ENCODE measurements around the gene OVCH1.
"Not testable (repeated sequence)": the region's sequence is repeated elsewhere in the genome, so short reads cannot be mapped to it uniquely, and the experiment has no call there.

DNA sequence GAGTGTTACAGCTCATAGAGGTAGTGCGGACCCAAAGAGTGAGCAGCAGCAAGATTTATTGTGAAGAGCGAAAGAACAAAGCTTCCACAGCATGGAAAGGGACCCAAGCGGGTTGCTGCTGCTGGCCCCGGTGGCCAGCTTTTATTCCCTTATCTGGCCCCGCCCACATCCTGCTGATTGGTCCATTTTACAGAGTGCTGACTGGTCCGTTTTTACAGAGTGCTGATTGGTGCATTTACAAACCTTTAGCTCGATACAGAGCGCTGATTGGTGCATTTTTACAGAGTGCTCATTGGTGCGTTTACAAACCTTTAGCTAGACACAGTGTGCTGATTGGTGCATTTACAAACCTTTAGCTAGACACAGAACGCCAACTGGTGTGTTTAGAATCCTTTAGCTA, 60.7 kb downstream of the OVCH1 start:
- TF ChIP-seq, protein P1, sequence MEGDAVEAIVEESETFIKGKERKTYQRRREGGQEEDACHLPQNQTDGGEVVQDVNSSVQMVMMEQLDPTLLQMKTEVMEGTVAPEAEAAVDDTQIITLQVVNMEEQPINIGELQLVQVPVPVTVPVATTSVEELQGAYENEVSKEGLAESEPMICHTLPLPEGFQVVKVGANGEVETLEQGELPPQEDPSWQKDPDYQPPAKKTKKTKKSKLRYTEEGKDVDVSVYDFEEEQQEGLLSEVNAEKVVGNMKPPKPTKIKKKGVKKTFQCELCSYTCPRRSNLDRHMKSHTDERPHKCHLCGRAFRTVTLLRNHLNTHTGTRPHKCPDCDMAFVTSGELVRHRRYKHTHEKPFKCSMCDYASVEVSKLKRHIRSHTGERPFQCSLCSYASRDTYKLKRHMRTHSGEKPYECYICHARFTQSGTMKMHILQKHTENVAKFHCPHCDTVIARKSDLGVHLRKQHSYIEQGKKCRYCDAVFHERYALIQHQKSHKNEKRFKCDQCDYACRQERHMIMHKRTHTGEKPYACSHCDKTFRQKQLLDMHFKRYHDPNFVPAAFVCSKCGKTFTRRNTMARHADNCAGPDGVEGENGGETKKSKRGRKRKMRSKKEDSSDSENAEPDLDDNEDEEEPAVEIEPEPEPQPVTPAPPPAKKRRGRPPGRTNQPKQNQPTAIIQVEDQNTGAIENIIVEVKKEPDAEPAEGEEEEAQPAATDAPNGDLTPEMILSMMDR (IDR thresholded peaks at IDR 0.05): not testable (repeated sequence)
- not testable (repeated sequence) for TF ChIP-seq POLR2A (IDR thresholded peaks at IDR 0.05)
